CD4-positive, alpha-beta memory T cell (primary cell): ENCODE measurements around the gene DMP1. TPM values are rescaled to one million over a fixed set of nuclear protein-coding genes. Genes with fewer than 3 reads are reported as not detected.

Experiments used
- CTCF ChIA-PET: fragments of 350-600 bp; sonication (Branson Sonifier 250); formaldehyde crosslinking; loops from one replicate; lab custom pipeline; 2021; ENCODE audit warnings: inconsistent platforms; ENCODE audit not compliant: partially characterized antibody; lab: Charles Lee
- POLR2A ChIA-PET: fragments of 350-600 bp; sonication (Branson Sonifier 250); formaldehyde crosslinking; loops from one replicate; lab custom pipeline; 2021; ENCODE audit not compliant: partially characterized antibody; lab: Charles Lee
- DNase-seq, 5 donors: peaks; one replicate each; pipeline versions ENCODE4 v3.0.0 to v3.0.0-alpha.2; 2020 to 2022; ENCODE audit warnings: mixed read lengths in 1 of 5
- H3K27ac ChIP-seq: one replicate; pipeline ENCODE4 v1.7.0; 2013; ENCODE audit warnings: low read depth, low read length
- H3K27me3 ChIP-seq: 2 replicates; pipeline ENCODE4 v1.7.0; 2013; ENCODE audit warnings: mild to moderate bottlenecking, low read length, moderate library complexity; ENCODE audit not compliant: insufficient read depth
- H3K36me3 ChIP-seq: 2 replicates; pipeline ENCODE4 v1.7.0; 2013; ENCODE audit warnings: mild to moderate bottlenecking, low read length, moderate library complexity; ENCODE audit not compliant: insufficient read depth
- H3K4me1 ChIP-seq: 2 replicates; pipeline ENCODE4 v1.7.0; 2013; ENCODE audit warnings: mild to moderate bottlenecking, low read length, moderate library complexity; ENCODE audit not compliant: insufficient read depth
- H3K4me3 ChIP-seq, 2 donors: one replicate each; pipeline ENCODE4 v1.7.0; 2013; ENCODE audit warnings: low read length in 2 of 2, mild to moderate bottlenecking in 1 of 2
- H3K9me3 ChIP-seq, 2 donors: one replicate each; pipeline ENCODE4 v1.7.0; 2013; ENCODE audit warnings: low read length in 2 of 2, control low read depth in 1 of 2; ENCODE audit not compliant: control insufficient read depth in 1 of 2
- H3K27ac Mint-ChIP-seq, 7 donors: one replicate each; pipeline ENCODE4 v1.8.0; 2020 to 2021; ENCODE audit warnings: mixed read lengths in 7 of 7, mild to moderate bottlenecking in 6 of 7, inconsistent platforms in 3 of 7, moderate library complexity in 3 of 7
- H3K27me3 Mint-ChIP-seq, 2 donors: one replicate each; pipeline ENCODE4 v1.8.0; 2020 to 2021; ENCODE audit warnings: mixed read lengths in 2 of 2
- H3K36me3 Mint-ChIP-seq, 2 donors: one replicate each; pipeline ENCODE4 v1.8.0; 2020 to 2021; ENCODE audit warnings: mixed read lengths in 2 of 2, inconsistent platforms in 1 of 2, mild to moderate bottlenecking in 1 of 2
- H3K4me1 Mint-ChIP-seq, 4 donors: one replicate each; pipeline ENCODE4 v1.8.0; 2020 to 2021; ENCODE audit warnings: mixed read lengths in 4 of 4, mild to moderate bottlenecking in 1 of 4
- H3K4me3 Mint-ChIP-seq, 8 donors: one replicate each; pipeline ENCODE4 v1.8.0; 2020 to 2021; ENCODE audit warnings: mixed read lengths in 8 of 8, mild to moderate bottlenecking in 7 of 8, moderate library complexity in 6 of 8, inconsistent platforms in 3 of 8
- H3K9me3 Mint-ChIP-seq, 8 donors: one replicate each; pipeline ENCODE4 v1.8.0; 2020 to 2021; ENCODE audit warnings: mixed read lengths in 8 of 8, mild to moderate bottlenecking in 5 of 8, inconsistent platforms in 3 of 8, moderate library complexity in 1 of 8
- intact Hi-C: fragments of 100-400 bp; cut with micrococcal nuclease; formaldehyde crosslinking; loops from one replicate; pipeline ENCODE4 v1.15.1; 2023
- polyA plus RNA-seq, 2 donors: library from polyadenylated mRNA; unstranded; fragments of 300-500 nt; fragmentation: Illumina TruSeq; gene quantifications; one replicate each; pipeline ENCODE4 v1.2.3, GENCODE V29; 2021
- total RNA-seq, 2 experiments: library from RNA; stranded (reverse); gene quantifications; one replicate each; pipeline ENCODE4 v1.2.3, GENCODE V29; 2021

Gene DMP1
- total and polyA plus RNA-seq, 4 experiments from 2014 or later, result not detected

GRCh38 chr4:87622303-87622702, 27.8 kb upstream of the DMP1 start:
- ChIA-PET POLR2A (interaction anchor here (0.6 kb wide), 1 partner anchor 333 kb away, joined by 3 read pairs; no protein-coding TSS in a partner anchor), CTCF (no interaction called here)
- H3K4me3 Mint-ChIP-seq, result no peak overlapping the region
- H3K4me1 Mint-ChIP-seq, result no peaks in the 10 kb centered on the region
- Histone ChIP-seq H3K36me3 (no peaks in the 10 kb centered on the region), H3K4me1 (no peaks in the 10 kb centered on the region), H3K27me3 (no peaks in the 10 kb centered on the region), H3K27ac (no peak overlapping the region), H3K4me3 (no peak overlapping the region), H3K9me3 (no peaks in the 10 kb centered on the region)
- no peaks in the 10 kb centered on the region for H3K36me3 Mint-ChIP-seq
- DNase-seq, result no peak
- H3K27me3 Mint-ChIP-seq, result peaks cover 0 to 4% of the 10 kb centered on the region in 2 donors
- intact Hi-C loops, result no loop called here
- H3K27ac Mint-ChIP-seq, result no peak overlapping the region
- no peaks in the 10 kb centered on the region for H3K9me3 Mint-ChIP-seq

DNA sequence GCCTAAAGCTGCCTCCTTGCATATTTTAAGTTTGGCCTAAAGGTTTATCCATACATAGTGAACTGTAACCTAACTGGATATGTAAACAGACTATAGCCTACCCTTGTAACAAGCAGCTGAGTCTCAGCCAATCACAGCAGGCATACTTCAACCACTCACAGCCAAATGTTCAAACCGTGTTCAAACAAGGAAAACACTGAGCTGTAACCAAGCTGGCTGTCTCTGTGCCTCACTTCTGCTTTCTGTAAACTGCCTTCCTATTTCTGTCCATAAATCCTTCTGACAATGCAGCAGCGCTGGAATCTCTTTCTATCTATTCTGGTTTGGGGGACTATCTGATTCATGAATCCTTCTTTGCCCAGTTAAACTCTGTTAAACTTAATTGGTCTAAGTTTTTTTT, 25.4 kb upstream of the DMP1 start:
- no peak for DNase-seq
- Histone ChIP-seq H3K27ac (no peak overlapping the region), H3K27me3 (no peaks in the 10 kb centered on the region), H3K4me1 (no peaks in the 10 kb centered on the region), H3K36me3 (no peaks in the 10 kb centered on the region), H3K9me3 (no peaks in the 10 kb centered on the region), H3K4me3 (no peak overlapping the region)
- Mint-ChIP-seq H3K4me3 (no peak overlapping the region), H3K9me3 (peaks cover 0 to 6% (median 0%) of the 10 kb centered on the region in 8 donors), H3K27me3 (peaks cover 1 to 9% of the 10 kb centered on the region in 2 donors), H3K4me1 (no peaks in the 10 kb centered on the region), H3K27ac (no peak overlapping the region), H3K36me3 (no peaks in the 10 kb centered on the region)
- intact Hi-C loops, result no loop called here
- POLR2A ChIA-PET, result no interaction called here
- CTCF ChIA-PET, result no interaction called here

GRCh38 chr4:87631668-87632067, 18.4 kb upstream of the DMP1 start:
- H3K4me3 ChIP-seq, result no peak overlapping the region
- intact Hi-C loops, result no loop called here
- Mint-ChIP-seq H3K4me1 (no peaks in the 10 kb centered on the region), H3K4me3 (no peak overlapping the region), H3K36me3 (no peaks in the 10 kb centered on the region), H3K27ac (no peak overlapping the region), H3K27me3 (peaks cover 3 to 4% of the 10 kb centered on the region in 2 donors), H3K9me3 (peaks cover 0 to 6% (median 0%) of the 10 kb centered on the region in 8 donors)
- DNase-seq, result no peak
- ChIA-PET CTCF (no interaction called here), POLR2A (no interaction called here)
- H3K36me3 ChIP-seq, result no peaks in the 10 kb centered on the region
- H3K4me1 ChIP-seq, result no peaks in the 10 kb centered on the region
- no peaks in the 10 kb centered on the region for H3K9me3 ChIP-seq
- H3K27ac ChIP-seq, result no peak overlapping the region
- H3K27me3 ChIP-seq, result no peaks in the 10 kb centered on the region

GRCh38 chr4:87632469-87632868, 17.6 kb upstream of the DMP1 start:
- POLR2A ChIA-PET, result no interaction called here
- Histone ChIP-seq H3K4me3 (no peak overlapping the region), H3K36me3 (no peaks in the 10 kb centered on the region), H3K9me3 (no peaks in the 10 kb centered on the region), H3K27me3 (no peaks in the 10 kb centered on the region), H3K27ac (no peak overlapping the region), H3K4me1 (no peaks in the 10 kb centered on the region)
- Mint-ChIP-seq H3K4me3 (no peak overlapping the region), H3K27me3 (peaks cover 3 to 4% of the 10 kb centered on the region in 2 donors), H3K27ac (no peak overlapping the region), H3K9me3 (peaks cover 0 to 7% (median 0%) of the 10 kb centered on the region in 8 donors), H3K36me3 (no peaks in the 10 kb centered on the region), H3K4me1 (no peaks in the 10 kb centered on the region)
- CTCF ChIA-PET, result no interaction called here
- intact Hi-C loops, result no loop called here
- no peak for DNase-seq

DNA sequence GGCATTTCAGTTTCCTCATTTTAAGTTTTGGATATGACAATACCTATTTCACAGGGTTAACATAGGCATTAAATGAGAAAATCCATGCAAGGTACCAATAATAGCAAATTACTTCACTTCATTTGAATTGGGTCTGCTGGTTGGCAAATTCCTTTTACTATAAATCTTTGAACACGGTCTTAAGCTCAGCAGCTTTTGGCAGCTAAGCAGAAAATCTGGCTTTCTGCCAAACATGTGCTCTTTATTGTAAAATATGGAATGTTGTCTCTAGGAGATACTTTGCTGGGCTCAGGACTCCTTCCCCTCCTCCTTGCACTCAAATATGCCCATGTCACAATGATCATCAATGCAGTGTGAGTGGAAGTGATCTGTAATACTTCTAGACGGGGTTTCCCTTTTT, 16.8 kb upstream of the DMP1 start:
- Mint-ChIP-seq H3K4me1 (no peaks in the 10 kb centered on the region), H3K36me3 (no peaks in the 10 kb centered on the region), H3K27me3 (peaks cover 0 to 2% of the 10 kb centered on the region in 2 donors), H3K4me3 (no peak overlapping the region), H3K27ac (no peak overlapping the region), H3K9me3 (peaks cover 0 to 8% (median 0%) of the 10 kb centered on the region in 8 donors)
- Histone ChIP-seq H3K9me3 (no peaks in the 10 kb centered on the region), H3K4me1 (no peaks in the 10 kb centered on the region), H3K4me3 (no peak overlapping the region), H3K27me3 (no peaks in the 10 kb centered on the region), H3K27ac (no peak overlapping the region), H3K36me3 (no peaks in the 10 kb centered on the region)
- POLR2A ChIA-PET, result no interaction called here
- intact Hi-C loops, result no loop called here
- no peak for DNase-seq
- CTCF ChIA-PET, result no interaction called here

DNA sequence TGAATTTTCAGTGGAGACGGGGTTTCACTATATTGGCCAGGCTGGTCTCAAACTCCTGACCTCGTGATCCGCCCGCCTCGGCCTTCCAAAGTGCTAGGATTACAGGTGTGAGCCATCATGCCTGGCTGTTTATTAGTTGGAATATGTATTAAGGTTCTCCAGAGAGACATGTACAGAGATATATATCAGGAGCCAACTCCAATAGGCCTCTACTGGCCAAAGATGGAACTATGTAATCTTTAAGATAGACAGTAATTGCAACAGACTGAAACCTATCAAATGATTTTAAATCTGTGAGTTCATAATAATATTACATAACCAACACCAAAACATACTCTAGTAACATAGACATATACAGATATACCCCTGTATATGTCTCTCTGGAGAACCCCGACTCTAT, 5.8 kb upstream of the DMP1 start:
- CTCF ChIA-PET, result no interaction called here
- no peaks in the 10 kb centered on the region for H3K36me3 ChIP-seq
- no peaks in the 10 kb centered on the region for H3K27me3 ChIP-seq
- H3K4me3 ChIP-seq, result no peak overlapping the region
- Mint-ChIP-seq H3K4me1 (peaks cover 0 to 1% (median 0%) of the 10 kb centered on the region in 4 donors), H3K36me3 (no peaks in the 10 kb centered on the region), H3K27ac (no peak overlapping the region), H3K27me3 (peaks cover 0 to under 1% of the 10 kb centered on the region in 2 donors), H3K9me3 (no peaks in the 10 kb centered on the region), H3K4me3 (no peak overlapping the region)
- POLR2A ChIA-PET, result no interaction called here
- H3K27ac ChIP-seq, result no peak overlapping the region
- H3K9me3 ChIP-seq, result no peaks in the 10 kb centered on the region
- no peaks in the 10 kb centered on the region for H3K4me1 ChIP-seq
- intact Hi-C loops, result no loop called here
- DNase-seq, result no peak

- Mint-ChIP-seq H3K27ac (no peak overlapping the region), H3K4me1 (no peaks in the 10 kb centered on the region), H3K36me3 (no peaks in the 10 kb centered on the region), H3K27me3 (peaks cover 1 to 4% of the 10 kb centered on the region in 2 donors), H3K4me3 (no peak overlapping the region), H3K9me3 (no peaks in the 10 kb centered on the region)
- ChIA-PET CTCF (no interaction called here), POLR2A (no interaction called here)
- Histone ChIP-seq H3K27ac (no peak overlapping the region), H3K27me3 (no peaks in the 10 kb centered on the region), H3K4me1 (no peaks in the 10 kb centered on the region), H3K4me3 (no peak overlapping the region), H3K36me3 (no peaks in the 10 kb centered on the region), H3K9me3 (no peaks in the 10 kb centered on the region)
- DNase-seq, result no peak
- intact Hi-C loops, result no loop called here
These were observed 858 bp downstream of the DMP1 start for GRCh38 chr4:87650938-87651337.

DNA sequence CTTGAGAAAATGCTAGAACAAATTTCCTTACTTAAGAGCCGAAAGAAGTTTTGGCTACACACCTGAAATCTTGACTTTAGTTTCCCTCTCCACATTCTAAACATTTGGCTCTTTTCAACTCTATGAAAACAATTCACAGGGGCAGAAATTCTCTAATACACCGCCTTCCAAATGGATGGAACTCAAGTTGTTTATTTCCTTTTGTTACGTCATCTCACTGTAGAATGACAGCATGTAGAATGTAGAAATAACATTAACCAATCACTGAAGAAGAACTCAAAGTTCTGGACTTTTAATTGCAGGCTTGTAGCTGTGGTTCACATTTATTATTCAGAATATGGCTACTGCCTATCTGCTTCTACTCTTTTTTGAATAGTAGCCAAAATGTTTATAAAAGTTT, 1.9 kb downstream of the DMP1 start:
- H3K27me3 Mint-ChIP-seq, result peaks cover 1 to 4% of the 10 kb centered on the region in 2 donors
- H3K36me3 ChIP-seq, result no peaks in the 10 kb centered on the region
- no peak overlapping the region for H3K27ac ChIP-seq
- H3K27ac Mint-ChIP-seq, result no peak overlapping the region
- H3K27me3 ChIP-seq, result no peaks in the 10 kb centered on the region
- no peak for DNase-seq
- no peaks in the 10 kb centered on the region for H3K4me1 Mint-ChIP-seq
- POLR2A ChIA-PET, result no interaction called here
- CTCF ChIA-PET, result no interaction called here
- intact Hi-C loops, result no loop called here
- H3K9me3 Mint-ChIP-seq, result no peaks in the 10 kb centered on the region
- no peaks in the 10 kb centered on the region for H3K9me3 ChIP-seq
- H3K4me1 ChIP-seq, result no peaks in the 10 kb centered on the region
- H3K4me3 ChIP-seq, result no peak overlapping the region
- no peak overlapping the region for H3K4me3 Mint-ChIP-seq
- no peaks in the 10 kb centered on the region for H3K36me3 Mint-ChIP-seq
